SU-DHL-6 (cell line): ENCODE results near the gene SLCO2B1.

ENCODE experiments used
- CTCF ChIP-seq: fragments of 200-600 bp; sonication (generic); IDR thresholded peaks from one replicate; pipeline ENCODE4 v1.5.1; 2017; ENCODE audit warnings: antibody characterized with exemption, mild to moderate bottlenecking, low read length, moderate library complexity; ENCODE audit not compliant: insufficient read depth, poor library complexity, severe bottlenecking
- EZH2phosphoT487 ChIP-seq: fragments of 200-600 bp; sonication (generic), shearing (Covaris generic); conservative IDR thresholded peaks from 2 replicates; pipeline ENCODE4 v1.6.1; 2018; ENCODE audit warnings: mild to moderate bottlenecking, antibody characterized with exemption, low read length, moderate library complexity, mixed read lengths

DNA sequence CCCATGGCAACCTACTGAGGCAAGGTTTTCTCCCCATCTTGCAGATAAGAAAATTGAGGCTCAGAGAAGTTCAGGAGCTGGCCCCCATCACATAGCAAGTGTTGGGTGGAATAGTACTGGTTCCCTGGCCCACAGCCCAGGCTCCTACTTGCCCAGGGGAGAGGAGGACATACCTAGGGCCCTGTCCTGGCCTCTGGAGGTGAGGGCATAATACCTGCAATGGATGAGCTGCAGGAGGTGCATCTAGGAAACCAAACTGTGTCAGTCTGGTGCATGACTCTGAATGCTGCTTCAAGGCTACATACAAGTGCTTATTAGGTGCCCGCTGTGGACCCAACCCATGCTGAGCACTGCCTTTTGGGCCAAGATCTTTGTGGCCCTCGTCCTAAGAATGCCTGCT is 49.6 kb downstream of the SLCO2B1 start:
- TF ChIP-seq CTCF: no peak
- no peak for TF ChIP-seq EZH2phosphoT487
